Stimulated activated CD8-positive, alpha-beta memory T cell treated with anti-CD3 and anti-CD28 coated beads, Interleukin-4, amount 100 ng/mL, for 1 hour (primary cell): ENCODE data around the gene CDK17.
"Not testable (repeated sequence)": the region's sequence is repeated elsewhere in the genome, so short reads cannot be mapped to it uniquely, and the experiment has no call there.

ENCODE experiments used
- DNase-seq, 2 donors: peaks; one replicate each; pipeline ENCODE4 v3.0.0-alpha.2; 2020; ENCODE audit warnings: low read depth in 2 of 2, low spot score in 1 of 2

CDK17 gene

GRCh38 chr12:96322720-96323119, 77.5 kb downstream of the CDK17 start:
- no peak for DNase-seq

GRCh38 chr12:96321941-96322340, 78.3 kb downstream of the CDK17 start:
- no peak for DNase-seq

GRCh38 chr12:96317801-96318200, 82.4 kb downstream of the CDK17 start:
- not testable (repeated sequence) for DNase-seq

GRCh38 chr12:96315741-96316481, 84.3 kb downstream of the CDK17 start:
- DNase-seq, result not testable (repeated sequence)

- DNase-seq, result no peak
Observed at GRCh38 chr12:96314723-96315122, 85.5 kb downstream of the CDK17 start.

GRCh38 chr12:96313606-96314005, 86.6 kb downstream of the CDK17 start:
- DNase-seq, result no peak

- no peak for DNase-seq
Observed at GRCh38 chr12:96311191-96311590, 89.0 kb downstream of the CDK17 start.

- no peak for DNase-seq
Observed at GRCh38 chr12:96310067-96310466, 90.2 kb downstream of the CDK17 start.

- DNase-seq, result no peak
Observed at GRCh38 chr12:96308881-96309280, 91.4 kb downstream of the CDK17 start.

- no peak for DNase-seq
Observed at GRCh38 chr12:96305665-96306064, 94.6 kb downstream of the CDK17 start.

GRCh38 chr12:96303653-96304052, 96.6 kb downstream of the CDK17 start:
- no peak for DNase-seq

GRCh38 chr12:96302687-96303310, 97.4 kb downstream of the CDK17 start:
- no peak for DNase-seq

- no peak for DNase-seq
Observed at GRCh38 chr12:96301732-96302131, 98.5 kb downstream of the CDK17 start.

GRCh38 chr12:96300064-96300463, 100.2 kb downstream of the CDK17 start:
- DNase-seq, result no peak

- no peak for DNase-seq
Observed at GRCh38 chr12:96297504-96297903, 102.7 kb downstream of the CDK17 start.

GRCh38 chr12:96295532-96296160, 104.6 kb downstream of the CDK17 start:
- DNase-seq, result no peak

GRCh38 chr12:96294831-96295230, 105.4 kb downstream of the CDK17 start:
- DNase-seq, result no peak

GRCh38 chr12:96293093-96293492, 107.1 kb downstream of the CDK17 start:
- no peak for DNase-seq

- DNase-seq, result no peak
Observed at GRCh38 chr12:96289067-96289466, 111.2 kb downstream of the CDK17 start.

- DNase-seq, result no peak
Observed at GRCh38 chr12:96285158-96285557, 115.1 kb downstream of the CDK17 start.

GRCh38 chr12:96274331-96274730, 125.9 kb downstream of the CDK17 start:
- DNase-seq, result no peak

GRCh38 chr12:96271469-96272199, 128.6 kb downstream of the CDK17 start:
- no peak for DNase-seq
